ENCODE measurements around the gene PIK3AP1.

DNA sequence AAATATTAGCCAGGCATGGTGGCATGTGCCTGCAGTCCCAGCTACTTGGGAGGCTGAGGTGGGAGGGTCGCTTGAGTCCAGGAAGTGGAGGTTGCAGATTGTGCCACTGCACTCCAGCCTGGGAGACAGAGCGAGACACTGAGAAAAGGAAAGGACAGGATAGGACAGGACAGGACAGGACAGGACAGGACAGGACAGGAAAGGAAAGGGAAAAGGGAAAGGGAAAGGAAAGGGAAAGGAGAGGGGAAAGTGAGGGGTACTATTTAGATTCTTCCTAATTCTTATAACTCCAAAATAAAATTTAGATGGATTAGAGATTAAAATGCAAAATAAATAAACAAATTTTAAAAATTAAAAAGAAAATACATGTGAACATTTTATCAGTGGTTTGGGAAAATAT, 58.7 kb downstream of the PIK3AP1 start:
- no peak for TF ChIP-seq HDAC2 (CRISPR knock-in tag; IDR thresholded peaks at IDR 0.05)
- no peak for TF ChIP-seq ZZZ3 (CRISPR knock-in tag; IDR thresholded peaks at IDR 0.05; ENCODE audit: borderline replicate concordance)
- TF ChIP-seq TBX2 (CRISPR knock-in tag; IDR thresholded peaks at IDR 0.05; ENCODE audit: borderline replicate concordance): no peak
- TF ChIP-seq SRSF9 (IDR thresholded peaks at IDR 0.05; ENCODE audit: borderline replicate concordance, insufficient read depth, low read depth, low read length, poor library complexity, severe bottlenecking): no peak
- no peak for TF ChIP-seq ZFP36 (IDR thresholded peaks at IDR 0.05; ENCODE audit: borderline replicate concordance, low read depth, low read length, partially characterized antibody)
- no peak for TF ChIP-seq ZNF780A (CRISPR knock-in tag; IDR thresholded peaks at IDR 0.05)
- no peak for TF ChIP-seq POLR2AphosphoS5 (IDR thresholded peaks at IDR 0.05; ENCODE audit: low read depth, low read length)
- no peak for TF ChIP-seq SPEN (CRISPR knock-in tag; IDR thresholded peaks at IDR 0.05; ENCODE audit: low read depth)
